Mesothelial cell of epicardium (in vitro differentiated cells): ENCODE data around the gene B4GALNT4. TPM values are rescaled to one million over a fixed set of nuclear protein-coding genes. Genes with fewer than 3 reads are reported as not detected.
A peak's percentile ranks its signal among the peaks of the same experiment; 100 is the strongest.

Source experiments
- DNase-seq, 2 experiments: peaks; one replicate each; pipeline ENCODE4 v3.0.0; 2021; ENCODE audit warnings: low spot score in 2 of 2; ENCODE audit not compliant: unreplicated experiment in 2 of 2
- H3K27ac Mint-ChIP-seq: 2 replicates; pipeline ENCODE4 v1.8.0; 2021; ENCODE audit warnings: mixed read lengths
- H3K27me3 Mint-ChIP-seq: 2 replicates; pipeline ENCODE4 v1.8.0; 2021; ENCODE audit warnings: low read depth, mixed read lengths
- H3K36me3 Mint-ChIP-seq: 2 replicates; pipeline ENCODE4 v1.8.0; 2021; ENCODE audit warnings: mixed read lengths
- H3K4me1 Mint-ChIP-seq: 2 replicates; pipeline ENCODE4 v1.8.0; 2021; ENCODE audit warnings: mixed read lengths
- H3K4me3 Mint-ChIP-seq: 2 replicates; pipeline ENCODE4 v1.8.0; 2021; ENCODE audit warnings: mild to moderate bottlenecking, moderate library complexity, mixed read lengths
- H3K9me3 Mint-ChIP-seq: 2 replicates; pipeline ENCODE4 v1.8.0; 2021; ENCODE audit warnings: mixed read lengths
- CTCF ChIP-seq: fragments of 200-600 bp; sonication (generic); IDR thresholded peaks from one replicate; pipeline ENCODE4 v1.5.0; 2021; ENCODE audit warnings: antibody characterized with exemption; ENCODE audit not compliant: unreplicated experiment
- total RNA-seq: library from RNA; stranded (reverse); gene quantifications from 3 replicates; pipeline ENCODE4 v1.2.1, GENCODE V29; 2021

B4GALNT4 gene
- total RNA-seq, 1 donor from 2014 or later, result 314 TPM

GRCh38 chr11:363948-364761, 5.1 kb upstream of the B4GALNT4 start:
- Mint-ChIP-seq H3K36me3 (no peaks in the 10 kb centered on the region), H3K4me3 (no peak overlapping the region)

GRCh38 chr11:364991-365725, 4.1 kb upstream of the B4GALNT4 start:
- H3K27me3 Mint-ChIP-seq, result peaks cover 8% of the 10 kb centered on the region
- no peak overlapping the region for H3K4me3 Mint-ChIP-seq
- H3K9me3 Mint-ChIP-seq, result peaks cover 6% of the 10 kb centered on the region
- no peaks in the 10 kb centered on the region for H3K36me3 Mint-ChIP-seq
- peaks cover 9% of the 10 kb centered on the region for H3K4me1 Mint-ChIP-seq
- H3K27ac Mint-ChIP-seq, result no peak overlapping the region
- TF ChIP-seq CTCF, result no peak
- DNase-seq, result no peak

More at GRCh38 chr11:363948-364761, 5.1 kb upstream of the B4GALNT4 start:
- H3K27ac Mint-ChIP-seq, result no peak overlapping the region
- no peak for DNase-seq
- H3K9me3 Mint-ChIP-seq, result peaks cover 6% of the 10 kb centered on the region
- TF ChIP-seq CTCF, result peak; percentile 59
- peaks cover 9% of the 10 kb centered on the region for H3K4me1 Mint-ChIP-seq
- peaks cover 10% of the 10 kb centered on the region for H3K27me3 Mint-ChIP-seq

- TF ChIP-seq CTCF, result no peak
- Mint-ChIP-seq H3K4me1 (peaks cover 15% of the 10 kb centered on the region), H3K27ac (no peak overlapping the region), H3K36me3 (no peaks in the 10 kb centered on the region), H3K4me3 (no peak overlapping the region), H3K27me3 (peaks cover 8% of the 10 kb centered on the region), H3K9me3 (peaks cover 6% of the 10 kb centered on the region)
- no peak for DNase-seq
Observed at GRCh38 chr11:365831-366230, 3.5 kb upstream of the B4GALNT4 start.

- Mint-ChIP-seq H3K27ac (peak overlapping the region; percentile 57), H3K4me3 (peak overlapping the region; percentile 89), H3K9me3 (no peaks in the 10 kb centered on the region), H3K27me3 (peaks cover 8% of the 10 kb centered on the region), H3K4me1 (peaks cover 20% of the 10 kb centered on the region), H3K36me3 (peaks cover 12% of the 10 kb centered on the region)
- no peak for TF ChIP-seq CTCF
- DNase-seq, result no peak
Observed at GRCh38 chr11:367956-368413, 1.3 kb upstream of the B4GALNT4 start.

- Mint-ChIP-seq H3K36me3 (peaks cover 14% of the 10 kb centered on the region), H3K4me3 (peak overlapping the region; percentile 89), H3K27me3 (peaks cover 8% of the 10 kb centered on the region), H3K4me1 (peaks cover 20% of the 10 kb centered on the region), H3K27ac (peak overlapping the region; percentile 93), H3K9me3 (no peaks in the 10 kb centered on the region)
- TF ChIP-seq CTCF, result no peak
- peak; percentile 19 to 39 for DNase-seq
Observed at GRCh38 chr11:368414-369335, 624 bp upstream of the B4GALNT4 start.
